Osteoblast (primary cell): Measurements from ENCODE around the gene P2RY12. TPM values are rescaled to one million over a fixed set of nuclear protein-coding genes. Genes with fewer than 3 reads are reported as not detected.

Experiments used
- DNase-seq: peaks from one replicate; pipeline ENCODE4 v3.0.0; 2011; ENCODE audit warnings: low spot score, mixed read lengths; ENCODE audit not compliant: insufficient read length; ENCODE audit errors: missing footprints
- H2AFZ ChIP-seq: 2 replicates; pipeline ENCODE4 v1.6.0; 2011; ENCODE audit warnings: mild to moderate bottlenecking, low read length
- H3K27ac ChIP-seq: 2 replicates; pipeline ENCODE4 v1.5.1; 2011; ENCODE audit warnings: mild to moderate bottlenecking, low read depth, low read length, moderate library complexity
- H3K27me3 ChIP-seq: 2 replicates; pipeline ENCODE4 v1.6.0; 2012; ENCODE audit warnings: mild to moderate bottlenecking, control low read depth, inconsistent platforms, low read length, moderate library complexity; ENCODE audit not compliant: insufficient read depth
- H3K36me3 ChIP-seq: 2 replicates; pipeline ENCODE4 v1.5.1; 2011; ENCODE audit warnings: mild to moderate bottlenecking, low read length, control low read depth, moderate library complexity; ENCODE audit not compliant: insufficient read depth
- H3K4me1 ChIP-seq: 2 replicates; pipeline ENCODE4 v1.5.1; 2011; ENCODE audit warnings: mild to moderate bottlenecking, low read length, control low read depth, moderate library complexity; ENCODE audit not compliant: insufficient read depth
- H3K4me2 ChIP-seq: 2 replicates; pipeline ENCODE4 v1.6.0; 2011; ENCODE audit warnings: mild to moderate bottlenecking, low read length; ENCODE audit not compliant: insufficient read depth
- H3K4me3 ChIP-seq: fragments of 200-600 bp; sonication (generic); 3 replicates; pipeline ENCODE4 v1.5.1; 2012; ENCODE audit warnings: mild to moderate bottlenecking, low read length, inconsistent platforms; ENCODE audit not compliant: insufficient read depth
- H3K79me2 ChIP-seq: 2 replicates; pipeline ENCODE4 v1.6.0; 2012; ENCODE audit warnings: mild to moderate bottlenecking, low read length, control low read depth, inconsistent platforms; ENCODE audit not compliant: insufficient read depth
- H3K9me3 ChIP-seq: 2 replicates; pipeline ENCODE4 v1.5.1; 2011; ENCODE audit warnings: low read depth, low read length, control low read depth
- H4K20me1 ChIP-seq: 2 replicates; pipeline ENCODE4 v1.6.0; 2012; ENCODE audit warnings: mild to moderate bottlenecking, low read length, control low read depth; ENCODE audit not compliant: insufficient read depth
- total RNA-seq: library from RNA; depleted of rRNA; stranded (reverse); fragments of >200 nt; gene quantifications from 2 replicates; pipeline ENCODE4 v1.2.3, GENCODE V29; 2012
- TF ChIP-seq, protein P1 (sequence below): IDR thresholded peaks from 2 replicates; pipeline ENCODE4 v1.5.1; 2011; ENCODE audit warnings: mild to moderate bottlenecking, low read depth, low read length, moderate library complexity; ENCODE audit errors: extremely low read depth

The P2RY12 gene
- total RNA-seq, 1 donor = not detected

DNA sequence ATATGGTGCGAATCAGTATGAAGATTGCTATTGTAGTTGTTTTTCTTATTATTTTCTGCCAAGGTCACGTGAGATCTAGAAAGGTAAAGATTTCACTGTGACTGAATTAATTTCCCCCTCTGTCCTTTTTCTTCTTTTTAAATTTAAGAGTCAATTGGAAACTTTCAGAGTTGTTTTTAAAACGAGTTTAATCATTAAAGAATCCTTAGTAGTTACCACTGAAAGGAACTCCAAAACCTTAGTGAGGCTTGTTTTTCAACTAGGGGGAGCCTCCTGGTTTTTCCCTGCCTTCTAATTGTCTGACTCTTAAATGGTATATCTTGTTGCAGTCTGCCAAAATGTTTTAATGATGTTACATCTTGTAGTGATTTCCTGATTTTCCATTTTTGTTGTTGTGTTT is 17.6 kb downstream of the P2RY12 start:
- Histone ChIP-seq H3K4me1 (peaks cover 32% of the 10 kb centered on the region), H3K9me3 (no peaks in the 10 kb centered on the region), H2AFZ (no peak overlapping the region), H3K4me3 (no peak overlapping the region), H3K36me3 (no peaks in the 10 kb centered on the region), H3K4me2 (no peak overlapping the region), H4K20me1 (no peaks in the 10 kb centered on the region), H3K27me3 (no peaks in the 10 kb centered on the region), H3K27ac (no peak overlapping the region), H3K79me2 (no peaks in the 10 kb centered on the region)
- no peak for DNase-seq
- TF ChIP-seq, protein P1, sequence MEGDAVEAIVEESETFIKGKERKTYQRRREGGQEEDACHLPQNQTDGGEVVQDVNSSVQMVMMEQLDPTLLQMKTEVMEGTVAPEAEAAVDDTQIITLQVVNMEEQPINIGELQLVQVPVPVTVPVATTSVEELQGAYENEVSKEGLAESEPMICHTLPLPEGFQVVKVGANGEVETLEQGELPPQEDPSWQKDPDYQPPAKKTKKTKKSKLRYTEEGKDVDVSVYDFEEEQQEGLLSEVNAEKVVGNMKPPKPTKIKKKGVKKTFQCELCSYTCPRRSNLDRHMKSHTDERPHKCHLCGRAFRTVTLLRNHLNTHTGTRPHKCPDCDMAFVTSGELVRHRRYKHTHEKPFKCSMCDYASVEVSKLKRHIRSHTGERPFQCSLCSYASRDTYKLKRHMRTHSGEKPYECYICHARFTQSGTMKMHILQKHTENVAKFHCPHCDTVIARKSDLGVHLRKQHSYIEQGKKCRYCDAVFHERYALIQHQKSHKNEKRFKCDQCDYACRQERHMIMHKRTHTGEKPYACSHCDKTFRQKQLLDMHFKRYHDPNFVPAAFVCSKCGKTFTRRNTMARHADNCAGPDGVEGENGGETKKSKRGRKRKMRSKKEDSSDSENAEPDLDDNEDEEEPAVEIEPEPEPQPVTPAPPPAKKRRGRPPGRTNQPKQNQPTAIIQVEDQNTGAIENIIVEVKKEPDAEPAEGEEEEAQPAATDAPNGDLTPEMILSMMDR = no peak

- Histone ChIP-seq H2AFZ (no peak overlapping the region), H3K4me1 (peaks cover 19% of the 10 kb centered on the region), H3K4me2 (peak overlapping the region; percentile 38), H3K79me2 (no peaks in the 10 kb centered on the region), H4K20me1 (no peaks in the 10 kb centered on the region), H3K4me3 (no peak overlapping the region), H3K36me3 (no peaks in the 10 kb centered on the region), H3K27me3 (no peaks in the 10 kb centered on the region), H3K9me3 (no peaks in the 10 kb centered on the region), H3K27ac (no peak overlapping the region)
- TF ChIP-seq, protein P1 = no peak
- DNase-seq = no peak
These were observed 21.8 kb downstream of the P2RY12 start for GRCh38 chr3:151362751-151363174.

DNA sequence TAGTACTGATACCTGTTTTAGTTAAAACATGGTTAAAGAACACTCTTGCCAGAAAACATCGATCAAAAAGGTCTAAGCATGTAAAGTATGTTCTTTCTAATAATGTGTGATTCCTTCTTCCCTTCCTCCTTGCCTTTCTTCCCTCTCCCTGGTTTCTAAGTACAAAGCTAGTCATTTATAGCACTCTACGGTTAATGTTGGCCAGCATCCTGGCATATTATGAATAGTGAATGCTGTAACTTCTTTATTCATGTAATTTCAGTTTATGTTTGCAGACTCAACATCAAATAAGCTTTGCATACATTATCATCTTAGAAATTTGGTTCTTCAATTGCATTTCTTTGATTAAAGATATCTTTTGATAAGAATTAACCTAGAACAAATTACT is 27.1 kb downstream of the P2RY12 start:
- peak overlapping the region; percentile 20 for H3K4me3 ChIP-seq
- peak overlapping the region; percentile 65 for H3K4me2 ChIP-seq
- H3K27ac ChIP-seq = no peak overlapping the region
- H3K79me2 ChIP-seq = no peaks in the 10 kb centered on the region
- H4K20me1 ChIP-seq = no peaks in the 10 kb centered on the region
- H2AFZ ChIP-seq = peak overlapping the region; percentile 60
- no peaks in the 10 kb centered on the region for H3K27me3 ChIP-seq
- peaks cover 13% of the 10 kb centered on the region for H3K4me1 ChIP-seq
- no peaks in the 10 kb centered on the region for H3K36me3 ChIP-seq
- DNase-seq = no peak
- H3K9me3 ChIP-seq = no peaks in the 10 kb centered on the region
- TF ChIP-seq, protein P1 = no peak

- H2AFZ ChIP-seq = peak overlapping the region; percentile 60
- DNase-seq = no peak
These were observed 27.6 kb downstream of the P2RY12 start for GRCh38 chr3:151356794-151357462.

More at GRCh38 chr3:151356794-151357462, 27.6 kb downstream of the P2RY12 start:
- Histone ChIP-seq H3K4me1 (peaks cover 11% of the 10 kb centered on the region), H3K79me2 (no peaks in the 10 kb centered on the region), H3K27me3 (no peaks in the 10 kb centered on the region), H3K36me3 (no peaks in the 10 kb centered on the region), H3K9me3 (no peaks in the 10 kb centered on the region), H3K27ac (no peak overlapping the region), H3K4me2 (peak overlapping the region; percentile 65), H3K4me3 (peak overlapping the region; percentile 20), H4K20me1 (no peaks in the 10 kb centered on the region)
- TF ChIP-seq, protein P1 = no peak
